H1 (cell line): ENCODE data around the gene LAIR2.

Experiments
- CREB1 ChIP-seq: IDR thresholded peaks from 2 replicates; pipeline ENCODE4 v1.6.1; 2012; ENCODE audit warnings: inconsistent platforms
- EZH2 ChIP-seq: fragments of 200-600 bp; sonication (generic); IDR thresholded peaks from 2 replicates; pipeline ENCODE4 v1.7.1; 2012; ENCODE audit warnings: low read depth, mild to moderate bottlenecking, moderate library complexity, low read length, inconsistent platforms; ENCODE audit not compliant: severe bottlenecking
- GABPA ChIP-seq: IDR thresholded peaks from 2 replicates; pipeline ENCODE4 v1.6.1; 2011; ENCODE audit warnings: mild to moderate bottlenecking, low read length, moderate library complexity, borderline replicate concordance; ENCODE audit not compliant: insufficient read depth
- SP1 ChIP-seq: IDR thresholded peaks from 2 replicates; pipeline ENCODE4 v1.6.1; 2011; ENCODE audit warnings: low read depth, low read length
- YY1 ChIP-seq: IDR thresholded peaks from 2 replicates; pipeline ENCODE4 v1.6.1; 2011; ENCODE audit warnings: low read depth, mild to moderate bottlenecking, low read length

GRCh38 chr19:54475706-54476105 is 26.9 kb upstream of the LAIR2 start:
- TF ChIP-seq GABPA (no peak), EZH2 (no peak), YY1 (no peak), CREB1 (no peak), SP1 (no peak)
